Measurements from ENCODE around the gene MIPOL1. TPM values are rescaled to one million over a fixed set of nuclear protein-coding genes. Genes with fewer than 3 reads are reported as not detected.

Gene MIPOL1
- total RNA-seq, 1 donor from 2014 or later, result 11.1 TPM

DNA sequence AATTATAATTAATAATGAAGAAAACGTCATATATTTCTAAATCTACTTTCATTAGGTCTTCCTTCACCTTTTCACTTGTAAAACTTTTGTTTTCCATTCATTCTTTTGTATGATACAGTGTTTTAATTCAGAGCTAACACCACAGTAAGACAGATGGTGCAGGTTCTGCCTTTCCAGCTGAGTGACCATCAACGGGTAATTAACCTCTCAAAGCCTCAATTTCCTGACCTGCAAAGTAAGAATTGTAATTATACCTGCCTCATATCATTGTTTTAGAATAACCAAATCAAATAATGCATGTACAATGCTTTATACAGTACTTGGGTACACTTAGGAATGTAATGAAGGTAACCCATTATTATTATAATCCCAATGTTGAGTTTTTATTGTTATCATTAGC, 239.8 kb downstream of the MIPOL1 start:
- H3K27me3 ChIP-seq (ENCODE audit: control insufficient read depth, insufficient read depth, low read length), result no peaks in the 10 kb centered on the region
- DNase-seq (ENCODE audit: low read depth) (no peak), FAIRE-seq (no peak)
- TF ChIP-seq CTCF (IDR thresholded peaks at IDR 0.05; ENCODE audit: insufficient read depth, low read length, severe bottlenecking), result no peak
- H3K4me3 ChIP-seq (ENCODE audit: low read depth, low read length), result no peak overlapping the region
- no peaks in the 10 kb centered on the region for H3K36me3 ChIP-seq (ENCODE audit: control insufficient read depth, insufficient read depth, low read length)

- no peak for FAIRE-seq
- TF ChIP-seq CTCF (IDR thresholded peaks at IDR 0.05; ENCODE audit: insufficient read depth, low read length, severe bottlenecking), result no peak
- DNase-seq (ENCODE audit: low read depth), result no peak
- no peaks in the 10 kb centered on the region for H3K27me3 ChIP-seq (ENCODE audit: control insufficient read depth, insufficient read depth, low read length)
- H3K4me3 ChIP-seq (ENCODE audit: low read depth, low read length), result no peak overlapping the region
- H3K36me3 ChIP-seq (ENCODE audit: control insufficient read depth, insufficient read depth, low read length), result no peaks in the 10 kb centered on the region
Measured at GRCh38 chr14:37438444-37438843, 240.7 kb downstream of the MIPOL1 start.

DNA sequence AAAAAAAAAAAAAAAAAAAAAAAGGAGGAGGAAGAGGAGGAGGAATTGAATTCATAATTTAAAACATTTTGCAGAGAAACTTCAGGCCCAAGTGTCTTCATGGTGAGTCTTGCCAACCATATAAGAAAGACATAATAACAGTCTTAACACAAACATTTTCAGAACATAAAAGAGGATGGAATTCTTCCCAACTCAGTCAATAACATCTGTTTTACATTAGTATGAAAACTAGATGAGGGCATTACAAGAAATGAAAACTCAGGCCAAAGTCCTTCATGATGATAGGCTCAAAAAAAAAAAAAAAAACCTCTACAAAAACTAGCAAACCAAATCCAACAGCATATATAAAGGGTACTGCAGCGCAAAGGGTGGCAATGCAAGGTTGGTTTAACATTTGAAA, 245.7 kb downstream of the MIPOL1 start:
- FAIRE-seq, result no peak

DNA sequence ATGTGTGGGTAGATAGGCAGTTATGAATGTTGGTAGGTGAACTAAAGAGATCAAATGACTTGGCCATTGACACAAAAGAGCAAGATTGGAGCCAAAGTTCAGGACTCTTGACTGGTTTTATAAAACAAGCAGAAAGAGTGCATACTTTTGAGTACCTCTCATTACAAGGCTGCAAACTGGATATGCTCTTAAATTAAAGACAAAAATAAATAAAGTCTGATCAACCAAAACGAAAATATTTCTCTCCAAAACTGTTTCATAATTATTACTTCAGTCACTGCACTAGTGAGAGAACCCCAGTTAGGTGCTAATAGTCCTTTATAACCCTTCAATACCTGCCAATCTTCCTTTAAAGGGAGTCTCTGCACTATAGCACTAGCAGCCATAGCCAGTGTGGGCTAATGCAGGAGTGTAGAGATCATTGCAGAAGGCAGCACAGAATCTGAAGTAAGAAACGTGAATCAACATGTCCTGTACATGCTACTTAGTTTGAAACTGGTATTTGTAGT, 250.2 kb downstream of the MIPOL1 start:
- FAIRE-seq (no peak), DNase-seq (ENCODE audit: low read depth) (peak; percentile 87)
- no peak for TF ChIP-seq CTCF (IDR thresholded peaks at IDR 0.05; ENCODE audit: insufficient read depth, low read length, severe bottlenecking)
- no peaks in the 10 kb centered on the region for H3K27me3 ChIP-seq (ENCODE audit: control insufficient read depth, insufficient read depth, low read length)
- no peaks in the 10 kb centered on the region for H3K36me3 ChIP-seq (ENCODE audit: control insufficient read depth, insufficient read depth, low read length)
- H3K4me3 ChIP-seq (ENCODE audit: low read depth, low read length), result no peak overlapping the region

More for the DNA sequence above, 245.7 kb downstream of the MIPOL1 start:
- Histone ChIP-seq H3K27me3 (ENCODE audit: control insufficient read depth, insufficient read depth, low read length) (no peaks in the 10 kb centered on the region), H3K4me3 (ENCODE audit: low read depth, low read length) (no peak overlapping the region), H3K36me3 (ENCODE audit: control insufficient read depth, insufficient read depth, low read length) (no peaks in the 10 kb centered on the region)
- no peak for DNase-seq (ENCODE audit: low read depth)
- no peak for TF ChIP-seq CTCF (IDR thresholded peaks at IDR 0.05; ENCODE audit: insufficient read depth, low read length, severe bottlenecking)

DNA sequence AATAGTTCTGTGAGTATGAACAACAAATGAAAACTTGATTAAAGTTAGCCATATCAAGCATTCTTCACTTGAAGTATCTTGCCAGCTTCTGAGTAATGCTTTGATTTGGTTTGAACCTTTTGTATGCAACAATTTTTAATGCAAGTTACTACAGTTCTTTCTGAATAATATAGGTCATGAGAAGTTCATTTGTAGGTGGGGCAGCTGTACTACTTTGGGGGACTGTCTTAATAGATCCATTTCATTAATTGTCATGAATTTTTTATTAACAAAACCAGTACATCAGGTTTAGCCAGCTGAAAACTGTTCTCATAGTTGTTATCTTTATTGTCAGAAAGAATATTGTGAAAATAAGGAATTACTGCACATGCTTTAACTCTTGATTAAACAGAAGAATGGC, 254.6 kb downstream of the MIPOL1 start:
- no peak for TF ChIP-seq CTCF (IDR thresholded peaks at IDR 0.05; ENCODE audit: insufficient read depth, low read length, severe bottlenecking)
- H3K27me3 ChIP-seq (ENCODE audit: control insufficient read depth, insufficient read depth, low read length), result no peaks in the 10 kb centered on the region
- H3K36me3 ChIP-seq (ENCODE audit: control insufficient read depth, insufficient read depth, low read length), result no peaks in the 10 kb centered on the region
- H3K4me3 ChIP-seq (ENCODE audit: low read depth, low read length), result no peak overlapping the region
- FAIRE-seq, result no peak
- DNase-seq (ENCODE audit: low read depth), result peak; percentile 70

- TF ChIP-seq CTCF (IDR thresholded peaks at IDR 0.05; ENCODE audit: insufficient read depth, low read length, severe bottlenecking), result no peak
- H3K36me3 ChIP-seq (ENCODE audit: control insufficient read depth, insufficient read depth, low read length), result no peaks in the 10 kb centered on the region
- FAIRE-seq (no peak), DNase-seq (ENCODE audit: low read depth) (no peak)
- H3K4me3 ChIP-seq (ENCODE audit: low read depth, low read length), result no peak overlapping the region
- H3K27me3 ChIP-seq (ENCODE audit: control insufficient read depth, insufficient read depth, low read length), result no peaks in the 10 kb centered on the region
Measured at GRCh38 chr14:37453985-37454384, 256.2 kb downstream of the MIPOL1 start.
